Thoracic aorta (tissue), 2 donors: ENCODE results near the gene LRSAM1. TPM values are rescaled to one million over a fixed set of nuclear protein-coding genes. Genes with fewer than 3 reads are reported as not detected.

Experiments used
- ATAC-seq: fragments of 150-250 bp; one replicate; pipeline ENCODE4 v1.8.0; 2017; ENCODE audit warnings: low read depth; ENCODE audit not compliant: insufficient number of reproducible peaks, low FRiP score
- DNase-seq: peaks from one replicate; pipeline ENCODE4 v3.0.0-alpha.2; 2020; ENCODE audit warnings: low spot score
- H3K27ac ChIP-seq, 2 donors: fragments of 200-600 bp; sonication (generic); 1 replicate in 1 of 2; 2 replicates in 1 of 2; pipeline ENCODE4 v1.5.1; 2016; ENCODE audit warnings: mild to moderate bottlenecking in 2 of 2, moderate library complexity in 2 of 2
- H3K27me3 ChIP-seq: fragments of 200-600 bp; sonication (generic); replicated peaks from 2 replicates; pipeline ENCODE4 v1.6.0; 2016; ENCODE audit warnings: mild to moderate bottlenecking; ENCODE audit not compliant: insufficient read depth
- H3K36me3 ChIP-seq: fragments of 200-600 bp; sonication (generic); one replicate; pipeline ENCODE4 v1.5.1; 2016
- H3K4me1 ChIP-seq, 2 donors: fragments of 200-600 bp; sonication (generic); 1 replicate in 1 of 2; 2 replicates in 1 of 2; pipeline versions ENCODE4 v1.5.1 to v1.6.0; 2016; ENCODE audit warnings: low read depth in 2 of 2, mild to moderate bottlenecking in 1 of 2; ENCODE audit not compliant: control insufficient read depth in 1 of 2
- H3K4me3 ChIP-seq: fragments of 200-600 bp; sonication (generic); 2 replicates; pipeline ENCODE4 v1.5.1; 2016; ENCODE audit warnings: mild to moderate bottlenecking
- H3K9me3 ChIP-seq: fragments of 200-600 bp; sonication (generic); 2 replicates; pipeline ENCODE4 v1.5.1; 2016
- total RNA-seq, 2 donors: library from RNA; depleted of rRNA; stranded (reverse); fragments of >200 nt; gene quantifications; one replicate each; pipeline versions ENCODE4 v1.1.0 to v1.2.3, GENCODE V29; 2016
- TF ChIP-seq, protein P1 (sequence below): fragments of 200-600 bp; sonication (generic); IDR thresholded peaks from one replicate; pipeline ENCODE4 v1.5.1; 2019; ENCODE audit warnings: antibody characterized with exemption

LRSAM1 gene
- total RNA-seq, 2 donors from 2014 or later: 16.4 to 22.6 TPM

DNA sequence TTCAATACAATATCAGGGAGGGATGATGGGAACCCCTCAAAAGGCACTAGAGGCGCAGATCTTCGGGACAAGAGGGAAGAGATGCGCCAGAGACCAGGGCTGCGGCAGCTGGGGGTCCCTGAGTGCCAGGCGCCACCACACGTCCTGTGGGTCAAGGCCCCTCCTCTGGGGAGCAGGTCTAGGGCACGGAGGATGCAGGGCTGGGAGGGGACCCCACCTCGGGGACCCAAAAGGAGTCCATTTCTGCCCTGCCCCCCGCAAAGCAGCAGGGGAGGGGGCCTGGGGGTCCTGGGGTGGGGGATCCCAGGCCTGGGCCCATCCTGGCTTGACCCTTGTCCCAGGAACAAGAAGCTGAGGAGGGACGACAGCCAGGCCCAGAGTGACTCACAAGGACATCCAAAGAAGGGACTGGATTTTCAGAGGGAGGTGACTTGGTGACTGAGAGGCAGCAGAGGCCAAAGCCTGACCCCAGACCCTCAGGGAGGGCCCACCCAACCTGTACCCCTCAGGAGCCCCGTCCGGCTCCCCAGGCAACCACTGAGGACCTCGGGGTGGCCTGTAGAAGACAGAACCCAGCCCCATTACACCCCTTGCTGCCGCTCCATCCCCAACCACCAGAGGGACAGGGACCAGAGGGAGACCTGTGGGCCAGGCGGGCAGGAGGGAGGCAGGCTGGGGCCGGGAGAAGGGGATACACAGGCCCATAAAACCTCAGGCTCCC is 54.2 kb downstream of the LRSAM1 start:
- H3K4me3 ChIP-seq: no peak overlapping the region
- no peak for DNase-seq
- H3K27ac ChIP-seq: peak overlapping the region; percentile 45 to 46
- H3K9me3 ChIP-seq: no peaks in the 10 kb centered on the region
- H3K36me3 ChIP-seq: peaks cover 44% of the 10 kb centered on the region
- TF ChIP-seq, protein P1, sequence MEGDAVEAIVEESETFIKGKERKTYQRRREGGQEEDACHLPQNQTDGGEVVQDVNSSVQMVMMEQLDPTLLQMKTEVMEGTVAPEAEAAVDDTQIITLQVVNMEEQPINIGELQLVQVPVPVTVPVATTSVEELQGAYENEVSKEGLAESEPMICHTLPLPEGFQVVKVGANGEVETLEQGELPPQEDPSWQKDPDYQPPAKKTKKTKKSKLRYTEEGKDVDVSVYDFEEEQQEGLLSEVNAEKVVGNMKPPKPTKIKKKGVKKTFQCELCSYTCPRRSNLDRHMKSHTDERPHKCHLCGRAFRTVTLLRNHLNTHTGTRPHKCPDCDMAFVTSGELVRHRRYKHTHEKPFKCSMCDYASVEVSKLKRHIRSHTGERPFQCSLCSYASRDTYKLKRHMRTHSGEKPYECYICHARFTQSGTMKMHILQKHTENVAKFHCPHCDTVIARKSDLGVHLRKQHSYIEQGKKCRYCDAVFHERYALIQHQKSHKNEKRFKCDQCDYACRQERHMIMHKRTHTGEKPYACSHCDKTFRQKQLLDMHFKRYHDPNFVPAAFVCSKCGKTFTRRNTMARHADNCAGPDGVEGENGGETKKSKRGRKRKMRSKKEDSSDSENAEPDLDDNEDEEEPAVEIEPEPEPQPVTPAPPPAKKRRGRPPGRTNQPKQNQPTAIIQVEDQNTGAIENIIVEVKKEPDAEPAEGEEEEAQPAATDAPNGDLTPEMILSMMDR: peak; percentile 55
- no peaks in the 10 kb centered on the region for H3K27me3 ChIP-seq
- no peak for ATAC-seq
- peaks cover 0 to 14% of the 10 kb centered on the region in 2 donors for H3K4me1 ChIP-seq

DNA sequence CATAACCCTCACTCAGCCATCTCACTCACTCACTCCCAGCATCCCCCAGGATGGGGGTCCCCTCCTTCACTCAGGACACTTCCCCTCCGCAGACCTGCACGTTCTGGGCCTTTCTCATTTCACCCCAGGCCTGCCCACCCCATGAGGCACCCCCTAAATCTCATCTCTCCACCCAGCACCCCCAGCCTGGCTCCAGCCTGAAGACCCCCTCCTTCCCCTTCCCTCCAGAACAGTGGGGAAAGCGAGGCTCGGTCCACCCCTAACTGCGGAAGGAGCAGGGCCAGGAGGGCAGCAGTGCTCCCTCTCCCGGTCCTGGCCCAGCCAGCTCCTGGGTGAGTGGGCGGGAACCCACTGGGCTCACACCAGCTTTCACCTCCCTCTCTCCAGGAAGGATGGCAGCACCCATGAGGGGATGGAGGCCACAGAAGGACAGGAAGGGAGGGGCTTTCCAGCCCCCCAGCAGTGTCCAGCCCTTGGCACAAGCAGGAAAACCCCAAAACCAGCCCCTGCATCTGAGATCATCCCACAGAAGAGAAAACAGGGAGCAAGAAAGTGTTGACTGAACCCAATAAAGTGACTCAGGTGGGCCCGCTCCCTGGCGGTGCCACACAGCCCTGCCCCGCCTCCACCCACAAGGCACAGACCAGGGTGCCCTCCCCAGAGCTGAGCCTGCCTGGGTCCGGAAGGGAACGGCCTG is 55.0 kb downstream of the LRSAM1 start:
- Histone ChIP-seq H3K4me1 (peaks cover 0 to 14% of the 10 kb centered on the region in 2 donors), H3K36me3 (peaks cover 42% of the 10 kb centered on the region), H3K27me3 (no peaks in the 10 kb centered on the region), H3K27ac (peak overlapping the region in 1 of 2 donors; percentile 46), H3K9me3 (no peaks in the 10 kb centered on the region), H3K4me3 (no peak overlapping the region)
- ATAC-seq (no peak), DNase-seq (no peak)
- TF ChIP-seq, protein P1: no peak

DNA sequence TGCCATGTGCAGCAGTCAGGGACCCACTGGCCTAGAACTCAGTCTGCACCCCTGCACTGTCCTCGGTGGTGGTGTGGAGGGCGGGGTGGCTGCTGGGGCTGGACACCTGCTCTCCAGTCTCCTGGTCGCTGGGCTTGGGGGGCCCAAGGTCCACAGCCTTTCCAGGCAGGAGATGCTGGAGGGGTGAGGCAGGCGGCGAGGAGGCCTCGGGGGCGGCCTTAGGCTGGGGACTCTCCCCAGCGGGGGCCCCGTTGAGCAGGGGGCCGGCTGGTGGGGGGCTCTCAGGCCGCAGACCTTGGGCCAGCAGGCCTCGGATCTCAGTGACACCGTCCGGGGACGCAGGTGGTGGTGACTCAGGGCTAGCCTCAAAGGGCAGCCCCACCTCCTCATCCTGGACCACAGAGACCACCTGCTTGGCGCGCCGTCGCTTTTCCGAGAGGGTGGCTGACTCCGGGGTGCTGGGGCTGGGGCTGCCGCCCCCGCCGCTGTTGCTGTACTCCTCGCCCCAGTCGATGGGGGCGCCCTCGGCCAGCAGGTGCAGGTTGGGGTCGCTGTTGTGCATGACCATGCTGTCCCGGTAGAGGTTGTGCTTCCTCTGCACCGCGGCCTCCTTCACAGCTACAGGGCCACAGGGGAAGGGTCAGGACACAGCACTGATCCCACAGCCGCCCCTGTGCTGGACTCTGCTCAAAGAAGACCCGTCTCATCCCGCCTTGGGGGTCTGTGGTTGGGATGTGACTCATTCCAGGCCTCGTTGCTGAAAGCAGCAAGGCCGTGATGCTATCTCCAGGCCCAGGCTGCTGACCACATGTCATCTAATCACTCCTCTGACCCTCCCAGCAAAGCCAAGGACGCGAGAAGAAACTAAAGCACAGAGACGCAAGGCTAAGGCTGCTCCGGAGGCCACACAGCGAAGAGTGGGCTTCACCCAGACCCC is 55.8 kb downstream of the LRSAM1 start:
- Histone ChIP-seq H3K4me1 (peaks cover 0 to 14% of the 10 kb centered on the region in 2 donors), H3K36me3 (peaks cover 38% of the 10 kb centered on the region), H3K9me3 (no peaks in the 10 kb centered on the region), H3K27ac (peak overlapping the region in 1 of 2 donors; percentile 46), H3K27me3 (no peaks in the 10 kb centered on the region), H3K4me3 (no peak overlapping the region)
- ATAC-seq (no peak), DNase-seq (no peak)
- TF ChIP-seq, protein P1: no peak

DNA sequence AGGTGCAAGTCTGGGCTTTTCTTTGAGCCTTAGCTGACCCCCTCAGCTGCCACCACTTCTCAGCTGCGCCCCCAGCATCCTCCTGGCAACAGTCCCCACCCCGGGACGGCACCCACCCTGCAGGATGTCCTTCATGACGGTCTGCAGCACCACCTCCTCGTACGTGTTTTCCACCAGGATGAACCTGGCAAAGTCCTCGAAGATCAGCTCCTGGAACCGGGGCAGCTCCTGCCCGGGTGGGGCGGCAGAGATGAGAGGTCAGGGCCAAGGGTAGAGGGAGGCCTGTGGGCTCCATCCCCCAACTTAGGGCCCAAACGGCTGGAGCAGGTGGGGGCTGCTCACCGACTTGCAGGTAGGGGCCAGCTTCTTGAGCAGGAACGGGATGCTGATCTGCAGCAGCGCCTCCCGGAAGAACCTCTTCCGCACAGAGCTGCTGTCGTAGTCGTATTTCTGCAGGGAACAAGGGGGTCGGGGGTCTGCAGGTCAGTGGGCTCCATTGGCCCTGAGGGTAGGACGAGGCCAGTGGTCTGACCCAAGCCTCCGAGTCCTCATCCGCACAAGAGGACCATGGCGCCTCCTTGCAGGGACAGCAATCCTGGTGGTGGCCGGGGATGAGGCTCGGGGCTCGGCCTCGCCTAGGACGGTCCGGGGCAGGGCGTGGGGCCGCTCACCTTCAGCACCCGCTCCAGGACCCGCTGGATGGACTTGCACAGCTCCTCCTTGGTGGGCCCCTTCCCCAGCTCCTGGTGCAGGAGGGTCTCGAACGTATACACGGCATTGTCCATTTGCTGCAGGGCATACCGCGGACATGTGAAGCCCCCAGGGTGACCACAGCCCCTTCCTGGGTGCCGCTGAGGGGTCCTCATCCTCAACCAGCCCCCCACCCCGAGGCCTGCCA is 56.7 kb downstream of the LRSAM1 start:
- no peak overlapping the region for H3K27ac ChIP-seq
- no peak for ATAC-seq
- peaks cover 35% of the 10 kb centered on the region for H3K36me3 ChIP-seq
- TF ChIP-seq, protein P1: no peak
- no peak overlapping the region for H3K4me3 ChIP-seq
- no peaks in the 10 kb centered on the region for H3K9me3 ChIP-seq
- H3K4me1 ChIP-seq: peaks cover 0 to 14% of the 10 kb centered on the region in 2 donors
- DNase-seq: no peak
- H3K27me3 ChIP-seq: no peaks in the 10 kb centered on the region
